Measurements from ENCODE around the gene RBM47. TPM values are rescaled to one million over a fixed set of nuclear protein-coding genes. Genes with fewer than 3 reads are reported as not detected.

Gene RBM47
- total RNA-seq, 1 experiment from 2014 or later = 70.3 TPM

- Mint-ChIP-seq H3K27ac (peak overlapping the region in 2 of 3 experiments; percentile 18 to 40; a peak in 1 of 7 replicates), H3K4me1 (peaks cover 10 to 20% of the 10 kb centered on the region in 2 experiments), H3K36me3 (ENCODE audit: insufficient read depth in 1 of 3, low read depth in 3 of 3) (peaks cover 9 to 13% (median 9%) of the 10 kb centered on the region in 3 experiments), H3K27me3 (ENCODE audit: low read depth) (no peaks in the 10 kb centered on the region; the same call in 1 of the 2 replicates), H3K9me3 (peaks cover 12% of the 10 kb centered on the region in 2 experiments), H3K4me3 (no peak overlapping the region)
- Histone ChIP-seq H3K9ac (ENCODE audit: extremely low read depth, insufficient read length, low read length) (no peak overlapping the region), H2BK5ac (ENCODE audit: insufficient read length, low read length) (no peak overlapping the region), H3K18ac (ENCODE audit: insufficient read length, low read depth, low read length) (no peak overlapping the region), H3K9me3 (ENCODE audit: control insufficient read depth, low read depth, low read length) (peaks cover 1% of the 10 kb centered on the region), H3K4me2 (ENCODE audit: insufficient read depth, insufficient read length, low read length) (no peak overlapping the region), H3K56ac (ENCODE audit: insufficient read length, low read depth, low read length) (no peak overlapping the region), H2AFZ (ENCODE audit: low read length) (no peak overlapping the region), H3K27ac (ENCODE audit: insufficient read length, low read depth, low read length) (no peak overlapping the region), H3K27me3 (ENCODE audit: insufficient read depth, low read length) (no peaks in the 10 kb centered on the region), H4K8ac (replicated peaks; ENCODE audit: insufficient read length, low read depth, low read length) (no peak overlapping the region), H3K23me2 (ENCODE audit: insufficient read length, low read depth, low read length, poor library complexity, severe bottlenecking) (no peaks in the 10 kb centered on the region), H2BK12ac (ENCODE audit: insufficient read length, low read depth, low read length) (no peak overlapping the region), H3K79me2 (ENCODE audit: insufficient read depth, low read length) (no peaks in the 10 kb centered on the region), H2BK20ac (ENCODE audit: low read depth, low read length, poor library complexity, severe bottlenecking) (no peak overlapping the region), H4K5ac (ENCODE audit: insufficient read length, low read depth, low read length) (no peak overlapping the region), H2AK5ac (ENCODE audit: insufficient read length, low read length) (no peak overlapping the region), H3K23ac (ENCODE audit: insufficient read length, low read depth, low read length) (no peak overlapping the region), H3K4ac (ENCODE audit: low read depth, low read length) (no peak overlapping the region), H2BK15ac (ENCODE audit: low read depth, low read length) (no peak overlapping the region), H4K20me1 (ENCODE audit: control insufficient read depth, insufficient read depth, insufficient read length) (no peaks in the 10 kb centered on the region), H3T11ph (ENCODE audit: low read length) (no peak overlapping the region), H3K4me1 (ENCODE audit: insufficient read depth, low read length) (no peaks in the 10 kb centered on the region; the same call in 1 of the 2 replicates), H3K79me1 (ENCODE audit: insufficient read depth, low read depth, low read length, poor library complexity, severe bottlenecking) (no peaks in the 10 kb centered on the region), H4K91ac (ENCODE audit: insufficient read length, low read depth, low read length) (no peak overlapping the region), H3K14ac (ENCODE audit: insufficient read depth, low read length) (no peak overlapping the region), H2BK120ac (ENCODE audit: low read depth, low read length, poor library complexity, severe bottlenecking) (no peak overlapping the region)
- DNase-seq = no peak
- no peak for TF ChIP-seq CTCF (conservative IDR thresholded peaks at IDR 0.05)
- WGBS (ENCODE audit: extremely low coverage, insufficient read length, low lambda C conversion rate) = no CpG with 5 or more reads among the region's 8 CpGs
Observed at GRCh38 chr4:40401631-40402030, 228.0 kb downstream of the RBM47 start.

Measured in H9 (cell line).